B cell (primary cell): ENCODE measurements around the gene CCL8. TPM values are rescaled to one million over a fixed set of nuclear protein-coding genes. Genes with fewer than 3 reads are reported as not detected.

ENCODE experiments used
- ATAC-seq: fragments of 200-7000 bp; cut with Tn5 transposase; one replicate; pipeline ENCODE4 v1.10.0; 2021; ENCODE audit warnings: low read depth, mild to moderate bottlenecking, moderate number of reproducible peaks, moderate library complexity
- CTCF ChIA-PET: fragments of 350-600 bp; sonication (Branson Sonifier 250); formaldehyde crosslinking; loops from one replicate; lab custom pipeline; 2021; ENCODE audit warnings: antibody characterized with exemption, inconsistent platforms; lab: Charles Lee
- POLR2A ChIA-PET: fragments of 350-600 bp; sonication (Branson Sonifier 250); formaldehyde crosslinking; loops from one replicate; lab custom pipeline; 2021; ENCODE audit warnings: antibody characterized with exemption; lab: Charles Lee
- DNase-seq: peaks from one replicate; pipeline ENCODE4 v3.0.0; 2013
- H2AFZ ChIP-seq: 2 replicates; pipeline ENCODE4 v1.6.1; 2012; ENCODE audit warnings: mild to moderate bottlenecking, low read depth, low read length; ENCODE audit not compliant: insufficient read depth, poor library complexity, severe bottlenecking
- H3K27ac ChIP-seq, 2 donors: 1 replicate in 1 of 2; 2 replicates in 1 of 2; pipeline ENCODE4 v1.5.1; 2012 to 2013; ENCODE audit warnings: low read length in 2 of 2, mild to moderate bottlenecking in 2 of 2, moderate library complexity in 1 of 2
- H3K27me3 ChIP-seq, 4 experiments: fragments of 200-600 bp in 1 of 4; sonication (generic) in 1 of 4; replicated peaks in 1 of 4; 1 replicate in 2 of 4; 2 replicates in 2 of 4; pipeline versions ENCODE4 v1.6.1 to v1.7.0; 2013 to 2016; ENCODE audit warnings: low read length in 3 of 4, mild to moderate bottlenecking in 2 of 4, mixed read lengths in 1 of 4, moderate library complexity in 1 of 4; ENCODE audit not compliant: insufficient read depth in 4 of 4, control insufficient read depth in 3 of 4; ENCODE audit errors: control extremely low read depth in 1 of 4
- H3K36me3 ChIP-seq, 2 experiments: replicated peaks in 1 of 2; 1 replicate in 1 of 2; 2 replicates in 1 of 2; pipeline versions ENCODE4 v1.6.1 to v1.7.1; 2013; ENCODE audit warnings: low read length in 1 of 2; ENCODE audit not compliant: insufficient read depth in 2 of 2, control insufficient read depth in 1 of 2; ENCODE audit errors: control extremely low read depth in 1 of 2, extremely low read depth in 1 of 2
- H3K4me1 ChIP-seq, 2 donors: fragments of 200-600 bp in 1 of 2; sonication (generic) in 1 of 2; 1 replicate in 1 of 2; 2 replicates in 1 of 2; pipeline versions ENCODE4 v1.5.1 to v1.6.1; 2013 to 2017; ENCODE audit warnings: low read length in 2 of 2; ENCODE audit not compliant: control insufficient read depth in 2 of 2, insufficient read depth in 2 of 2
- H3K4me2 ChIP-seq: replicated peaks from 2 replicates; pipeline ENCODE3; 2012; ENCODE audit warnings: mild to moderate bottlenecking, low read depth, low read length; ENCODE audit not compliant: poor library complexity, severe bottlenecking
- H3K4me3 ChIP-seq, 5 experiments: fragments of 200-600 bp in 1 of 5; sonication (generic) in 1 of 5; 1 replicate in 3 of 5; 2 replicates in 2 of 5; pipeline versions ENCODE4 v1.5.1 to v1.7.0; 2011 to 2016; ENCODE audit warnings: low read length in 4 of 5, mild to moderate bottlenecking in 4 of 5, low read depth in 2 of 5, control low read depth in 1 of 5, moderate library complexity in 1 of 5; ENCODE audit not compliant: insufficient read depth in 1 of 5; ENCODE audit errors: control extremely low read depth in 1 of 5, extremely low read depth in 1 of 5
- H3K79me2 ChIP-seq: fragments of 200-600 bp; sonication (generic); one replicate; pipeline ENCODE4 v1.6.0; 2016; ENCODE audit warnings: low read length; ENCODE audit not compliant: control insufficient read depth, insufficient read depth
- H3K9ac ChIP-seq: fragments of 200-600 bp; sonication (generic); 2 replicates; pipeline ENCODE4 v1.6.1; 2017; ENCODE audit warnings: mild to moderate bottlenecking, low read length, moderate library complexity
- H3K9me3 ChIP-seq, 3 donors: one replicate each; pipeline versions ENCODE4 v1.6.1 to v1.7.1; 2013; ENCODE audit warnings: low read length in 2 of 3; ENCODE audit not compliant: control insufficient read depth in 2 of 3, insufficient read depth in 1 of 3; ENCODE audit errors: control extremely low read depth in 1 of 3
- H4K20me1 ChIP-seq: 2 replicates; pipeline ENCODE4 v1.6.0; 2012; ENCODE audit warnings: mild to moderate bottlenecking, low read length; ENCODE audit not compliant: insufficient read depth, control insufficient read depth, poor library complexity, severe bottlenecking
- H3K27ac Mint-ChIP-seq: one replicate; pipeline ENCODE4 v1.8.0; 2021; ENCODE audit warnings: mixed read lengths
- H3K27me3 Mint-ChIP-seq: one replicate; pipeline ENCODE4 v1.8.0; 2021; ENCODE audit warnings: mixed read lengths
- H3K4me1 Mint-ChIP-seq: one replicate; pipeline ENCODE4 v1.8.0; 2021; ENCODE audit warnings: mixed read lengths
- H3K4me3 Mint-ChIP-seq: one replicate; pipeline ENCODE4 v1.8.0; 2021; ENCODE audit warnings: mixed read lengths
- H3K9me3 Mint-ChIP-seq: one replicate; pipeline ENCODE4 v1.8.0; 2022; ENCODE audit warnings: mixed read lengths; ENCODE audit not compliant: insufficient read depth
- CTCF ChIP-seq: fragments of 200-600 bp; IDR thresholded peaks from one replicate; pipeline ENCODE4 v1.8.0; 2022; ENCODE audit warnings: antibody characterized with exemption, mild to moderate bottlenecking
- EZH2 ChIP-seq: IDR thresholded peaks from 2 replicates; pipeline ENCODE4 v1.6.1; 2012; ENCODE audit warnings: borderline replicate concordance, low read depth, mild to moderate bottlenecking, moderate library complexity, low read length; ENCODE audit not compliant: insufficient read depth, poor library complexity, severe bottlenecking
- WGBS: methylation state at CpG from one replicate; pipeline ENCODE4 v1.1.5; 2013; ENCODE audit warnings: missing lambda C conversion rate; ENCODE audit not compliant: insufficient coverage; 5-methylcytosine and 5-hydroxymethylcytosine counted together
- intact Hi-C: fragments of 100-400 bp; cut with micrococcal nuclease; formaldehyde crosslinking; loops from one replicate; pipeline ENCODE4 v1.10.0; 2022
- polyA plus RNA-seq: library from polyadenylated mRNA; depleted of rRNA; stranded (reverse); fragments of >200 nt; gene quantifications from 2 replicates; pipeline ENCODE4 v1.2.3, GENCODE V29; 2012
- total RNA-seq, 2 donors: library from RNA; stranded (reverse); fragments of 120-200 nt in 1 of 2; gene quantifications; 1 replicate in 1 of 2; 2 replicates in 1 of 2; pipeline versions ENCODE4 v1.2.3 to v1.2.4, GENCODE V29; 2013 to 2022

Gene CCL8
- total and polyA plus RNA-seq, 2 donors (not counting 1 experiment from before 2014, with no cell fraction given), result not detected

- CTCF ChIA-PET, result no interaction called here
- no peak overlapping the region for H3K4me2 ChIP-seq
- ATAC-seq, result no peak
- no peaks in the 10 kb centered on the region for H3K4me1 ChIP-seq
- H2AFZ ChIP-seq, result no peak overlapping the region
- WGBS, result 100% methylated on average over 2 of the region's 2 CpGs
- peaks cover 0 to 25% (median 4%) of the 10 kb centered on the region in 4 experiments for H3K27me3 ChIP-seq
- H3K4me1 Mint-ChIP-seq, result peaks cover 5% of the 10 kb centered on the region
- no peak overlapping the region for H3K4me3 Mint-ChIP-seq
- DNase-seq, result no peak
- no peaks in the 10 kb centered on the region for H4K20me1 ChIP-seq
- no peaks in the 10 kb centered on the region for H3K9me3 Mint-ChIP-seq
- H3K4me3 ChIP-seq, result no peak overlapping the region
- TF ChIP-seq CTCF, result no peak
- H3K9me3 ChIP-seq, result peaks cover 0 to 1% (median 0%) of the 10 kb centered on the region in 3 donors
- no peaks in the 10 kb centered on the region for H3K79me2 ChIP-seq
- intact Hi-C loops, result no loop called here
- no peak overlapping the region for H3K9ac ChIP-seq
- no peaks in the 10 kb centered on the region for H3K36me3 ChIP-seq
- H3K27ac Mint-ChIP-seq, result no peak overlapping the region
- POLR2A ChIA-PET, result no interaction called here
- peaks cover 66% of the 10 kb centered on the region for H3K27me3 Mint-ChIP-seq
- no peak overlapping the region for H3K27ac ChIP-seq
Observed at GRCh38 chr17:34341916-34342315, 22.7 kb downstream of the CCL8 start.

- H3K27me3 Mint-ChIP-seq, result peaks cover 55% of the 10 kb centered on the region
- Histone ChIP-seq H3K27ac (no peak overlapping the region), H3K9me3 (no peaks in the 10 kb centered on the region), H3K4me3 (no peak overlapping the region), H3K4me1 (no peaks in the 10 kb centered on the region), H3K79me2 (no peaks in the 10 kb centered on the region), H3K27me3 (peaks cover 0 to 24% (median 5%) of the 10 kb centered on the region in 4 experiments), H4K20me1 (no peaks in the 10 kb centered on the region), H3K9ac (no peak overlapping the region), H3K4me2 (no peak overlapping the region), H2AFZ (no peak overlapping the region), H3K36me3 (no peaks in the 10 kb centered on the region)
- ATAC-seq (no peak), DNase-seq (no peak)
- 65% methylated on average over 2 of the region's 4 CpGs for WGBS
- ChIA-PET CTCF (no interaction called here), POLR2A (no interaction called here)
- no peaks in the 10 kb centered on the region for H3K4me1 Mint-ChIP-seq
- H3K9me3 Mint-ChIP-seq, result no peaks in the 10 kb centered on the region
- no peak overlapping the region for H3K4me3 Mint-ChIP-seq
- intact Hi-C loops, result no loop called here
- TF ChIP-seq CTCF, result no peak
- TF ChIP-seq EZH2, result no peak
- H3K27ac Mint-ChIP-seq, result no peak overlapping the region
Observed at GRCh38 chr17:34347063-34347462, 27.8 kb downstream of the CCL8 start.
